ENCODE measurements around the gene NTRK2.

Gene NTRK2

GRCh38 chr9:84993105-84993504 lies 323.6 kb downstream of the NTRK2 start:
- DNase-seq, result no peak

GRCh38 chr9:84996029-84996428 lies 326.5 kb downstream of the NTRK2 start:
- DNase-seq, result no peak

GRCh38 chr9:84996716-84997115 lies 327.2 kb downstream of the NTRK2 start:
- no peak for DNase-seq

- no peak for DNase-seq
These were observed 327.9 kb downstream of the NTRK2 start for GRCh38 chr9:84997472-84997871.

- no peak for DNase-seq
These were observed 329.1 kb downstream of the NTRK2 start for GRCh38 chr9:84998639-84999038.

GRCh38 chr9:84999788-85000187 lies 330.3 kb downstream of the NTRK2 start:
- DNase-seq, result no peak

- DNase-seq, result no peak
These were observed 332.4 kb downstream of the NTRK2 start for GRCh38 chr9:85001925-85002324.

GRCh38 chr9:85004818-85005413 lies 335.4 kb downstream of the NTRK2 start:
- DNase-seq, result no peak

GRCh38 chr9:85007748-85008147 lies 338.2 kb downstream of the NTRK2 start:
- no peak for DNase-seq

- DNase-seq, result no peak
These were observed 338.7 kb downstream of the NTRK2 start for GRCh38 chr9:85008215-85008614.

GRCh38 chr9:85009251-85009650 lies 339.7 kb downstream of the NTRK2 start:
- no peak for DNase-seq

GRCh38 chr9:85013703-85014102 lies 344.2 kb downstream of the NTRK2 start:
- DNase-seq, result no peak

GRCh38 chr9:85014292-85014691 lies 344.8 kb downstream of the NTRK2 start:
- no peak for DNase-seq

GRCh38 chr9:85016384-85017006 lies 347.0 kb downstream of the NTRK2 start:
- no peak for DNase-seq

- DNase-seq, result no peak
These were observed 351.3 kb downstream of the NTRK2 start for GRCh38 chr9:85020791-85021190.

- no peak for DNase-seq
These were observed 352.2 kb downstream of the NTRK2 start for GRCh38 chr9:85021686-85022085.

GRCh38 chr9:85024374-85024773 lies 354.8 kb downstream of the NTRK2 start:
- no peak for DNase-seq

- DNase-seq, result no peak
These were observed 356.1 kb downstream of the NTRK2 start for GRCh38 chr9:85025638-85026037.

GRCh38 chr9:85027870-85028269 lies 358.3 kb downstream of the NTRK2 start:
- DNase-seq, result no peak

- DNase-seq, result no peak
These were observed 360.8 kb downstream of the NTRK2 start for GRCh38 chr9:85030316-85030715.

GRCh38 chr9:85036496-85036895 lies 367.0 kb downstream of the NTRK2 start:
- no peak for DNase-seq

GRCh38 chr9:85038061-85038460 lies 368.5 kb downstream of the NTRK2 start:
- no peak for DNase-seq

- DNase-seq, result no peak
These were observed 369.5 kb downstream of the NTRK2 start for GRCh38 chr9:85038824-85039608.

GRCh38 chr9:85040146-85040545 lies 370.6 kb downstream of the NTRK2 start:
- DNase-seq, result no peak

Data from CD4-positive, alpha-beta T cell treated with Interleukin-12 subunit alpha and Interleukin-12 subunit beta, for 1 hour (primary cell).